ENCODE measurements around the gene HNRNPK. TPM values are rescaled to one million over a fixed set of nuclear protein-coding genes. Genes with fewer than 3 reads are reported as not detected.
A peak's percentile ranks its signal among the peaks of the same experiment; 100 is the strongest.

Gene HNRNPK
- polyA plus RNA-seq, 4 donors = 257 to 535 (median 313) TPM

- WGBS, 3 donors = 0 to 1% (median 1%) methylated on average over 63 to 92 of the region's 92 CpGs
- no peak for FAIRE-seq
- peaks cover 0 to 3% (median 0%) of the 10 kb centered on the region in 3 donors for H3K4me1 ChIP-seq (ENCODE audit: control insufficient read depth in 3 of 3, insufficient read depth in 2 of 3, low read depth in 1 of 3, low read length in 2 of 3)
- peak within 1 kb of the TSS; percentile 89 to 96 (median 91) for H3K27ac ChIP-seq (ENCODE audit: low read depth in 1 of 3, low read length in 2 of 3)
- DNase-seq = peak; percentile 97 to 99
- H3K36me3 ChIP-seq (ENCODE audit: control insufficient read depth in 3 of 3, insufficient read depth in 2 of 3, low read depth in 1 of 3, low read length in 3 of 3) = peaks cover 0 to 3% (median 0%) of the 10 kb centered on the region in 3 donors
- no peaks in the 10 kb centered on the region for H3K9me3 ChIP-seq (ENCODE audit: control insufficient read depth in 2 of 2, insufficient read depth in 1 of 2, low read depth in 1 of 2, low read length in 1 of 2)
- peak within 1 kb of the TSS; percentile 67 to 94 (median 93) for H3K4me3 ChIP-seq (ENCODE audit: low read depth in 1 of 3, low read length in 3 of 3)
- no peaks in the 10 kb centered on the region for H3K27me3 ChIP-seq (ENCODE audit: control insufficient read depth in 3 of 3, insufficient read depth in 3 of 3, low read length in 3 of 3)
These were observed 58.9 kb downstream of the HNRNPK start, which contains the start of gene KIF27 for GRCh38 chr9:83920927-83921707. TSS of gene KIF27 (minus strand) at chr9:83921432. CDS start at chr9:83915591, 5,841 bp downstream.

DNA sequence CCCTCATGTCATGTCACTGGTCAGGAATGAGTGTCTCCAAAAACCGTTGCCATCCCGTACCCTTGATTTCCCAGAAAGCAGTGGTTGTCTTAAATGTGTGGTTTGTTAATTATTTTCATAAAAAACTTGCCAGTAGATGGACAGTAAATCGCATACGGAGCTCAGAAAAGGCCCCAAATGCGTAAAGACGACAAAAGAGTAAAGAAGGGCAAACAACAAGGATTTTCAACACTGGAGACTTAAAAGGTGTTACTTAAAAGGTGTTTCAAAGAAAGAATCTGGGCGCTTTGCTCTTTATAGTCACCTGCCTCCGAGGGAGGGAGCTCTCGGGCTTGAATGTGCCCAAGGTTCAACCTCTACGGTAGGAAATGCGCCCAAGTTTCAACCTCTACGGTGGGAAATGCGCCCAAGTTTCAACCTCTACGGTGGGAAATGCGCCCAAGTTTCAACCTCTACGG is 59.5 kb downstream of the HNRNPK start:
- Histone ChIP-seq H3K36me3 (ENCODE audit: control insufficient read depth in 3 of 3, insufficient read depth in 2 of 3, low read depth in 1 of 3, low read length in 3 of 3) (peaks cover 0 to 5% (median 0%) of the 10 kb centered on the region in 3 donors), H3K4me3 (ENCODE audit: low read depth in 1 of 3, low read length in 3 of 3) (peak overlapping the region; percentile 67 to 94 (median 93)), H3K4me1 (ENCODE audit: control insufficient read depth in 3 of 3, insufficient read depth in 2 of 3, low read depth in 1 of 3, low read length in 2 of 3) (peaks cover 0 to 3% (median 0%) of the 10 kb centered on the region in 3 donors), H3K27ac (ENCODE audit: low read depth in 1 of 3, low read length in 2 of 3) (peak overlapping the region; percentile 89 to 96 (median 91)), H3K9me3 (ENCODE audit: control insufficient read depth in 2 of 2, insufficient read depth in 1 of 2, low read depth in 1 of 2, low read length in 1 of 2) (no peaks in the 10 kb centered on the region), H3K27me3 (ENCODE audit: control insufficient read depth in 3 of 3, insufficient read depth in 3 of 3, low read length in 3 of 3) (no peaks in the 10 kb centered on the region)
- WGBS, 3 donors = 0 to 2% (median 1%) methylated on average over 16 of the region's 16 CpGs
- FAIRE-seq (no peak), DNase-seq (peak; percentile 77 to 86)

DNA sequence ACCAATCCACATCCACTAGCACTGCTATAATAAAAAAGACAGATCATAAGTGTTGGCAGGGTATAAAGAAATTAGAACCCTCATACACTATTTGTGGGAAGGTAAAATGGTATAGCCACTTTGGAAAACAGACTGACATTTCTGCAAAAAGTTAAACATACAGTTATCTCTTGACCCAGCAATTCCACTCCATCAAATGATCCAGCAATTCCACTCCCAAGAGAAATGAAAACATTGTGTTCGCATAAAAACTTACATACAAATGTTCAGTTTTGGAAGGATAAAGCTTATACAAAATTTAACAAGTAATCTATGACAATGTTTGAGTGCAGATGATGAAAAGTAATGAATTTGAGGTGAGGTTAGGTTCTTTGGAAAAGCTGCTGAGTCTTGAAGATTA is 60.9 kb downstream of the HNRNPK start:
- Histone ChIP-seq H3K27ac (ENCODE audit: low read depth in 1 of 3, low read length in 2 of 3) (no peak overlapping the region), H3K4me1 (ENCODE audit: control insufficient read depth in 3 of 3, insufficient read depth in 2 of 3, low read depth in 1 of 3, low read length in 2 of 3) (peaks cover 0 to 3% (median 0%) of the 10 kb centered on the region in 3 donors), H3K9me3 (ENCODE audit: control insufficient read depth in 2 of 2, insufficient read depth in 1 of 2, low read depth in 1 of 2, low read length in 1 of 2) (no peaks in the 10 kb centered on the region), H3K27me3 (ENCODE audit: control insufficient read depth in 3 of 3, insufficient read depth in 3 of 3, low read length in 3 of 3) (no peaks in the 10 kb centered on the region), H3K4me3 (ENCODE audit: low read depth in 1 of 3, low read length in 3 of 3) (no peak overlapping the region), H3K36me3 (ENCODE audit: control insufficient read depth in 3 of 3, insufficient read depth in 2 of 3, low read depth in 1 of 3, low read length in 3 of 3) (peaks cover 0 to 5% (median 0%) of the 10 kb centered on the region in 3 donors)
- 95 to 97% (median 97%) methylated on average over 1 of the region's 1 CpG for WGBS, 3 donors
- DNase-seq (no peak), FAIRE-seq (no peak)

Other genes starting within 250 kb of the HNRNPK start
- gene GKAP1, start 162.4 kb downstream of the HNRNPK start, polyA plus RNA-seq = 10 to 100 TPM in 2 of 4 donors, 1 to 10 TPM in 2; 4.3 to 14.0 (median 7.8) TPM
- gene KIF27, start 58.8 kb downstream of the HNRNPK start, polyA plus RNA-seq = 1 to 10 TPM in 3 of 4 donors, under 1 TPM in 1; 0.27 to 7.2 (median 1.3) TPM
- gene RMI1, start 590 bp upstream of the HNRNPK start, polyA plus RNA-seq = 10 to 100 TPM in 1 of 4 donors, 1 to 10 TPM in 3; 3.2 to 12.9 (median 5.9) TPM